Endothelial cell of umbilical vein (primary cell): ENCODE measurements around the gene IP6K3. TPM values are rescaled to one million over a fixed set of nuclear protein-coding genes. Genes with fewer than 3 reads are reported as not detected.

Experiments used
- BruUV-seq: library from RNA; stranded (reverse); fragments of 400-500 nt; replicated peaks from 2 replicates; lab custom pipeline; 2021; lab: Mats Ljungman, UMichigan
- CTCF ChIA-PET: fragments of 300-600, 350-600 bp; sonication (Branson Sonifier 250); formaldehyde crosslinking; loops from one replicate; lab custom pipeline; 2021; ENCODE audit warnings: antibody characterized with exemption, inconsistent platforms; lab: Charles Lee
- POLR2A ChIA-PET: fragments of 300-600, 350-600 bp; sonication (Branson Sonifier 250); formaldehyde crosslinking; loops from one replicate; lab custom pipeline; 2021; ENCODE audit warnings: antibody characterized with exemption, inconsistent platforms; lab: Charles Lee
- DNase-seq: peaks from one replicate; pipeline ENCODE4 v3.0.0-alpha.2; 2011; ENCODE audit warnings: low read depth, low spot score
- FAIRE-seq: peaks from 2 replicates; lab custom pipeline; 2011; peaks lifted over from hg19 to GRCh38; lab: Jason Lieb, UNC
- H2AFZ ChIP-seq: 2 replicates; pipeline ENCODE4 v1.6.0; 2012; ENCODE audit warnings: low read depth, low read length, control low read depth, inconsistent platforms
- H3K27ac ChIP-seq: 2 replicates; pipeline ENCODE4 v1.5.1; 2011; ENCODE audit warnings: low read depth, mild to moderate bottlenecking, control low read depth, low read length, moderate library complexity; ENCODE audit not compliant: insufficient read depth
- H3K27me3 ChIP-seq, 2 experiments: 2 replicates each; pipeline versions ENCODE4 v1.6.0 to v1.6.1; 2011; ENCODE audit warnings: low read length in 2 of 2, mixed read lengths in 1 of 2; ENCODE audit not compliant: control insufficient read depth in 2 of 2, insufficient read depth in 2 of 2
- H3K36me3 ChIP-seq, 2 experiments: 2 replicates in 1 of 2; 3 replicates in 1 of 2; pipeline ENCODE4 v1.5.1; 2011; ENCODE audit warnings: low read length in 2 of 2, mild to moderate bottlenecking in 1 of 2, moderate library complexity in 1 of 2; ENCODE audit not compliant: control insufficient read depth in 2 of 2, insufficient read depth in 2 of 2; ENCODE audit errors: extremely low read depth in 1 of 2
- H3K4me1 ChIP-seq: 3 replicates; pipeline ENCODE4 v1.5.1; 2011; ENCODE audit warnings: mild to moderate bottlenecking, low read length; ENCODE audit not compliant: control insufficient read depth, insufficient read depth; ENCODE audit errors: extremely low read depth
- H3K4me2 ChIP-seq: 2 replicates; pipeline ENCODE4 v1.6.1; 2011; ENCODE audit warnings: low read length, control low read depth, mixed read lengths; ENCODE audit not compliant: insufficient read depth
- H3K4me3 ChIP-seq, 3 experiments: fragments of 200-600 bp in 1 of 3; sonication (generic), shearing (Covaris generic) in 1 of 3; replicated peaks in 1 of 3; 2 replicates each; pipeline ENCODE4 v1.5.1; 2011 to 2016; ENCODE audit warnings: control low read depth in 3 of 3, low read length in 3 of 3, mild to moderate bottlenecking in 2 of 3, inconsistent platforms in 1 of 3, low read depth in 1 of 3, moderate library complexity in 1 of 3; ENCODE audit not compliant: insufficient read depth in 1 of 3
- H3K79me2 ChIP-seq: 2 replicates; pipeline ENCODE4 v1.6.0; 2012; ENCODE audit warnings: low read length, inconsistent platforms; ENCODE audit not compliant: control insufficient read depth, insufficient read depth
- H3K9ac ChIP-seq: replicated peaks from 2 replicates; pipeline ENCODE3; 2011; ENCODE audit warnings: low read length, control low read depth; ENCODE audit not compliant: insufficient read depth; ENCODE audit errors: extremely low read depth
- H3K9me1 ChIP-seq: replicated peaks from 3 replicates; pipeline ENCODE4 v1.6.0; 2011; ENCODE audit warnings: mild to moderate bottlenecking, low read length; ENCODE audit not compliant: control insufficient read depth, insufficient read depth; ENCODE audit errors: extremely low read depth
- H3K9me3 ChIP-seq: replicated peaks from 2 replicates; pipeline ENCODE4 v1.5.1; 2012; ENCODE audit warnings: low read length, inconsistent platforms; ENCODE audit not compliant: control insufficient read depth, insufficient read depth
- H4K20me1 ChIP-seq: replicated peaks from 2 replicates; pipeline ENCODE3; 2011; ENCODE audit warnings: mild to moderate bottlenecking, low read length; ENCODE audit not compliant: control insufficient read depth, insufficient read depth; ENCODE audit errors: extremely low read depth
- EZH2 ChIP-seq: IDR thresholded peaks from 2 replicates; pipeline ENCODE4 v1.6.1; 2012; ENCODE audit warnings: borderline replicate concordance, low read depth, mild to moderate bottlenecking, moderate library complexity, low read length, inconsistent platforms; ENCODE audit not compliant: severe bottlenecking
- FOS ChIP-seq: IDR thresholded peaks from 2 replicates; pipeline ENCODE4 v1.6.1; 2011; ENCODE audit warnings: mild to moderate bottlenecking, low read length, moderate library complexity, borderline replicate concordance; ENCODE audit not compliant: insufficient read depth
- GATA2 ChIP-seq: IDR thresholded peaks from 2 replicates; pipeline ENCODE4 v1.7.0; 2011; ENCODE audit warnings: low read depth, mild to moderate bottlenecking, moderate library complexity, mixed read lengths, low read length; ENCODE audit not compliant: insufficient read length, insufficient read depth
- JUN ChIP-seq: IDR thresholded peaks from 2 replicates; pipeline ENCODE4 v1.6.1; 2011; ENCODE audit warnings: borderline replicate concordance, low read depth; ENCODE audit not compliant: insufficient read length, insufficient read depth
- MYC ChIP-seq: IDR thresholded peaks from one replicate; pipeline ENCODE4 v1.6.1; 2011; ENCODE audit warnings: mild to moderate bottlenecking, low read depth, low read length
- POLR2A ChIP-seq: IDR thresholded peaks from 2 replicates; pipeline ENCODE4 v1.6.1; 2012; ENCODE audit warnings: low read depth, mild to moderate bottlenecking, control low read depth, low read length
- POLR2AphosphoS5 ChIP-seq: IDR thresholded peaks from 2 replicates; pipeline ENCODE4 v1.6.1; 2012; ENCODE audit warnings: low read depth, mild to moderate bottlenecking, control low read depth, low read length, moderate library complexity; ENCODE audit not compliant: insufficient read depth
- dilution Hi-C: fragments of 300-500 bp; cut with MboI; formaldehyde crosslinking; loops from one replicate; pipeline ENCODE4 v1.15.0; 2019; ENCODE audit warnings: low sequenced_read_pairs; ENCODE audit not compliant: extremely low pct_ligation_motif_present
- intact Hi-C: fragments of 100-400 bp; cut with micrococcal nuclease; formaldehyde crosslinking; loops from one replicate; pipeline ENCODE4 v1.10.0; 2022
- polyA plus RNA-seq, 4 experiments: library from polyadenylated mRNA; depleted of rRNA in 3 of 4; stranded (reverse) in 3 of 4; unstranded in 1 of 4; fragments of >200 nt; gene quantifications; 2 replicates each; pipeline versions ENCODE4 v1.2.1 to v1.2.3, GENCODE V29; 2011 to 2012; ENCODE audit warnings: missing spikeins in 1 of 4
- total RNA-seq: library from RNA; stranded (reverse); gene quantifications from 2 replicates; pipeline ENCODE4 v1.2.3, GENCODE V29; 2021
- TF ChIP-seq, protein P1 (sequence below): IDR thresholded peaks from 2 replicates; pipeline ENCODE4 v1.6.1; 2011; ENCODE audit not compliant: insufficient read depth, insufficient read length
- TF ChIP-seq, protein P2 (sequence below), 2 donors: IDR thresholded peaks; 1 replicate in 1 of 2; 2 replicates in 1 of 2; pipeline ENCODE4 v1.5.1; 2011; ENCODE audit warnings: low read length in 2 of 2, mild to moderate bottlenecking in 2 of 2, moderate library complexity in 2 of 2, control low read depth in 1 of 2, inconsistent platforms in 1 of 2, low read depth in 1 of 2; ENCODE audit not compliant: insufficient read depth in 1 of 2; ENCODE audit errors: extremely low read depth in 1 of 2

The IP6K3 gene
- total and polyA plus RNA-seq, 2 donors (not counting 3 experiments of a cell fraction or from before 2014, with no cell fraction given), result not detected

DNA sequence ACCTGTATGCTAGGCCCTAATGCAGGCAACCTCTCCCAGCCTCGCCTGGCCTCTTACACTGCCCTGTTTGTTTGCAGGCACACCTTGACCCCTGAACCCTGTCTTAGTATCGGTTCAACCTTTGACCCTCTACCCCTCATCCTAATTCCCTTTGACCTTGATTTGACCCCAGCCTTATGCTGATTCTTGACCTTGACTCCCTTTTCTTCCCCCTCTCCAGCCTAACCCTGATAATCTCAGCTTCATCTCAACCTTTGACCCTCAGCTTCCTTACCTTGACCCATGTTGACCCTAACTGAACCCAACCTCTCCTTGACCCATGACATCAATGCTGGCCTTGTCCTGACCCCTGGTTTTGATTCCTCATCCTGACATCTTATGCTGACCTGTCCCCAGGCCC is 69.0 kb downstream of the IP6K3 start:
- no peak overlapping the region for H2AFZ ChIP-seq
- POLR2A ChIA-PET, result no interaction called here
- DNase-seq (no peak), FAIRE-seq (no peak)
- H3K27ac ChIP-seq, result no peak overlapping the region
- H4K20me1 ChIP-seq, result no peaks in the 10 kb centered on the region
- no peaks in the 10 kb centered on the region for H3K27me3 ChIP-seq
- no peaks in the 10 kb centered on the region for H3K9me3 ChIP-seq
- CTCF ChIA-PET, result no interaction called here
- dilution Hi-C loops, result no loop called here
- H3K79me2 ChIP-seq, result no peaks in the 10 kb centered on the region
- no peak overlapping the region for H3K9ac ChIP-seq
- no peak overlapping the region for H3K4me2 ChIP-seq
- H3K36me3 ChIP-seq, result peaks cover 8 to 28% of the 10 kb centered on the region in 2 experiments
- intact Hi-C loops, result no loop called here
- peaks cover 23% of the 10 kb centered on the region for H3K4me1 ChIP-seq
- BruUV-seq, result no TSS peak
- TF ChIP-seq MYC (no peak), POLR2AphosphoS5 (no peak), POLR2A (no peak), JUN (no peak), GATA2 (no peak), FOS (no peak), EZH2 (no peak)
- TF ChIP-seq, protein P1, sequence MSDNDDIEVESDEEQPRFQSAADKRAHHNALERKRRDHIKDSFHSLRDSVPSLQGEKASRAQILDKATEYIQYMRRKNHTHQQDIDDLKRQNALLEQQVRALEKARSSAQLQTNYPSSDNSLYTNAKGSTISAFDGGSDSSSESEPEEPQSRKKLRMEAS, result no peak
- TF ChIP-seq, protein P2, sequence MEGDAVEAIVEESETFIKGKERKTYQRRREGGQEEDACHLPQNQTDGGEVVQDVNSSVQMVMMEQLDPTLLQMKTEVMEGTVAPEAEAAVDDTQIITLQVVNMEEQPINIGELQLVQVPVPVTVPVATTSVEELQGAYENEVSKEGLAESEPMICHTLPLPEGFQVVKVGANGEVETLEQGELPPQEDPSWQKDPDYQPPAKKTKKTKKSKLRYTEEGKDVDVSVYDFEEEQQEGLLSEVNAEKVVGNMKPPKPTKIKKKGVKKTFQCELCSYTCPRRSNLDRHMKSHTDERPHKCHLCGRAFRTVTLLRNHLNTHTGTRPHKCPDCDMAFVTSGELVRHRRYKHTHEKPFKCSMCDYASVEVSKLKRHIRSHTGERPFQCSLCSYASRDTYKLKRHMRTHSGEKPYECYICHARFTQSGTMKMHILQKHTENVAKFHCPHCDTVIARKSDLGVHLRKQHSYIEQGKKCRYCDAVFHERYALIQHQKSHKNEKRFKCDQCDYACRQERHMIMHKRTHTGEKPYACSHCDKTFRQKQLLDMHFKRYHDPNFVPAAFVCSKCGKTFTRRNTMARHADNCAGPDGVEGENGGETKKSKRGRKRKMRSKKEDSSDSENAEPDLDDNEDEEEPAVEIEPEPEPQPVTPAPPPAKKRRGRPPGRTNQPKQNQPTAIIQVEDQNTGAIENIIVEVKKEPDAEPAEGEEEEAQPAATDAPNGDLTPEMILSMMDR (IDR thresholded peaks at IDR 0.05; ENCODE audit: extremely low read depth in 1 of 2, insufficient read depth in 1 of 2, low read depth in 1 of 2, low read length in 2 of 2), result no peak
- no peaks in the 10 kb centered on the region for H3K9me1 ChIP-seq
- H3K4me3 ChIP-seq, result no peak overlapping the region
